Lower leg skin (tissue), 3 donors: ENCODE measurements around the gene GPR37.

Experiments used
- POLR2A ChIP-seq, 2 donors: fragments of 450-650 bp; IDR thresholded peaks; one replicate each; pipeline ENCODE4 v1.6.1; 2016 to 2017; ENCODE audit warnings: antibody characterized with exemption in 2 of 2, mild to moderate bottlenecking in 1 of 2, moderate library complexity in 1 of 2
- TF ChIP-seq, protein P1 (sequence below), 3 donors: fragments of 450-650 bp; IDR thresholded peaks; one replicate each; pipeline ENCODE4 v1.5.1; 2016; ENCODE audit warnings: antibody characterized with exemption in 3 of 3, mild to moderate bottlenecking in 3 of 3, moderate library complexity in 2 of 3

DNA sequence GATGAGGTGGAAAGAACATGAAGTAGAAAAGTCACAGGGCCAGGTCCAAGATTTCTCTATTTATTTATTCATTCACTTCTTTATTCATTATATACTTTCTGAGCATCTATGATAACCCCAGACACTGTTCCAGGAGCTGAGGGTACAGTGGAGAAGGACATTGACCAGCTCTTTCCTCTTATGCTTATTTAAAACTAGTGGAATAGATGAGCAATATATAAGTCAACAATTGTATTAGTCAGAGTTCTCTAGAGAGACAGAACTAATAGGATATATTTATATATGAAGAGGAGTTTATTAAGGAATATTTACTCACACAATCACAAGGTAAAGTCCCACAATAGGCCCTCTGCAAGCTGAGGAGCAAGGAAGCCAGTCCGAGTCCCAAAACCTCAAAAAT lies 15.0 kb upstream of the GPR37 start:
- TF ChIP-seq, protein P1, sequence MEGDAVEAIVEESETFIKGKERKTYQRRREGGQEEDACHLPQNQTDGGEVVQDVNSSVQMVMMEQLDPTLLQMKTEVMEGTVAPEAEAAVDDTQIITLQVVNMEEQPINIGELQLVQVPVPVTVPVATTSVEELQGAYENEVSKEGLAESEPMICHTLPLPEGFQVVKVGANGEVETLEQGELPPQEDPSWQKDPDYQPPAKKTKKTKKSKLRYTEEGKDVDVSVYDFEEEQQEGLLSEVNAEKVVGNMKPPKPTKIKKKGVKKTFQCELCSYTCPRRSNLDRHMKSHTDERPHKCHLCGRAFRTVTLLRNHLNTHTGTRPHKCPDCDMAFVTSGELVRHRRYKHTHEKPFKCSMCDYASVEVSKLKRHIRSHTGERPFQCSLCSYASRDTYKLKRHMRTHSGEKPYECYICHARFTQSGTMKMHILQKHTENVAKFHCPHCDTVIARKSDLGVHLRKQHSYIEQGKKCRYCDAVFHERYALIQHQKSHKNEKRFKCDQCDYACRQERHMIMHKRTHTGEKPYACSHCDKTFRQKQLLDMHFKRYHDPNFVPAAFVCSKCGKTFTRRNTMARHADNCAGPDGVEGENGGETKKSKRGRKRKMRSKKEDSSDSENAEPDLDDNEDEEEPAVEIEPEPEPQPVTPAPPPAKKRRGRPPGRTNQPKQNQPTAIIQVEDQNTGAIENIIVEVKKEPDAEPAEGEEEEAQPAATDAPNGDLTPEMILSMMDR (IDR thresholded peaks at IDR 0.05), result no peak
- TF ChIP-seq POLR2A (IDR thresholded peaks at IDR 0.05), result no peak
